Esophagus (tissue), 2 donors: ENCODE measurements around the gene OPRM1. TPM values are rescaled to one million over a fixed set of nuclear protein-coding genes. Genes with fewer than 3 reads are reported as not detected.

Experiments
- H3K27ac ChIP-seq, 2 donors: one replicate each; pipeline ENCODE4 v1.5.1; 2013; ENCODE audit warnings: low read depth in 2 of 2, mild to moderate bottlenecking in 2 of 2, inconsistent platforms in 1 of 2, low read length in 1 of 2, moderate library complexity in 1 of 2
- H3K27me3 ChIP-seq, 2 donors: one replicate each; pipeline ENCODE4 v1.6.1; 2013; ENCODE audit warnings: low read length in 2 of 2, control low read depth in 1 of 2, mild to moderate bottlenecking in 1 of 2; ENCODE audit not compliant: insufficient read depth in 2 of 2, control insufficient read depth in 1 of 2
- H3K36me3 ChIP-seq, 2 donors: one replicate each; pipeline ENCODE4 v1.6.1; 2013; ENCODE audit warnings: low read length in 1 of 2; ENCODE audit not compliant: control insufficient read depth in 2 of 2, insufficient read depth in 2 of 2
- H3K4me1 ChIP-seq, 2 donors: one replicate each; pipeline ENCODE4 v1.6.1; 2013; ENCODE audit warnings: low read length in 1 of 2; ENCODE audit not compliant: control insufficient read depth in 2 of 2, insufficient read depth in 2 of 2
- H3K4me3 ChIP-seq, 2 donors: one replicate each; pipeline ENCODE4 v1.5.1; 2013; ENCODE audit warnings: low read length in 2 of 2, mild to moderate bottlenecking in 2 of 2, low read depth in 1 of 2, moderate library complexity in 1 of 2
- H3K9me3 ChIP-seq, 2 donors: one replicate each; pipeline ENCODE4 v1.6.1; 2013; ENCODE audit warnings: mild to moderate bottlenecking in 2 of 2, low read depth in 1 of 2, low read length in 1 of 2, moderate library complexity in 1 of 2; ENCODE audit not compliant: control insufficient read depth in 2 of 2, insufficient read depth in 1 of 2
- WGBS, 2 donors: extraction: QIAGEN DNeasy Blood & Tissue Kit; methylation state at CpG; one replicate each; pipeline ENCODE4 v1.1.7; 2013; 5-methylcytosine and 5-hydroxymethylcytosine counted together
- polyA plus RNA-seq, 2 donors: library from polyadenylated mRNA; stranded (reverse); fragments of 200-250 nt; gene quantifications; one replicate each; pipeline ENCODE4 v1.2.3, GENCODE V29; 2013
- donor health status: healthy with polysubstance abuse.
- donor health status: Bipolar disorder and iron deficiency.

OPRM1 gene
- polyA plus RNA-seq, 2 donors: not detected

- H3K4me3 ChIP-seq: no peak overlapping the region
- no peaks in the 10 kb centered on the region for H3K27me3 ChIP-seq
- WGBS, 2 donors: 32 to 35% methylated on average over 11 of the region's 11 CpGs
- H3K9me3 ChIP-seq: no peaks in the 10 kb centered on the region
- H3K36me3 ChIP-seq: no peaks in the 10 kb centered on the region
- no peaks in the 10 kb centered on the region for H3K4me1 ChIP-seq
- no peak overlapping the region for H3K27ac ChIP-seq
Observed at GRCh38 chr6:154276810-154277628, 238.0 kb downstream of the OPRM1 start.

DNA sequence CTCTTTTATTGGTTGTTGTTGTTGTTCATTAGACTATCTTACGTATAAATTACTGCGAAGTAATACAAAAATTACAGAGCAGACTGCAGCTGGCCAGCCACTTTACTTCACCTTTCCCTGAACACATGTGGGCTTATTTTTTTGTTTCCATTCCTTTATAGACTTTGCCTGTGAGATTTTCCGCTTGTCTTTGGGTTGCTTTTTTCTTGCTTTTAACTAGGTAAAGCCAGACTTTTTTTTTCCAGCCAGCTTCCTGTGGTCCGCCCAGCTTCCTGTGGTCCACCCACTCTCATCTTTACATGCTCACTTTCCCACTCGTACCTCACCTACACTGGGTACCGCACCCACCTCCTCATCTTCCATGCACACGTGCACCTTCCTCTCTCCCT is 238.6 kb downstream of the OPRM1 start:
- no peaks in the 10 kb centered on the region for H3K27me3 ChIP-seq
- H3K4me1 ChIP-seq: no peaks in the 10 kb centered on the region
- no peaks in the 10 kb centered on the region for H3K36me3 ChIP-seq
- H3K27ac ChIP-seq: no peak overlapping the region
- H3K4me3 ChIP-seq: no peak overlapping the region
- H3K9me3 ChIP-seq: no peaks in the 10 kb centered on the region
- WGBS, 2 donors: 57 to 63% methylated on average over 7 of the region's 7 CpGs

DNA sequence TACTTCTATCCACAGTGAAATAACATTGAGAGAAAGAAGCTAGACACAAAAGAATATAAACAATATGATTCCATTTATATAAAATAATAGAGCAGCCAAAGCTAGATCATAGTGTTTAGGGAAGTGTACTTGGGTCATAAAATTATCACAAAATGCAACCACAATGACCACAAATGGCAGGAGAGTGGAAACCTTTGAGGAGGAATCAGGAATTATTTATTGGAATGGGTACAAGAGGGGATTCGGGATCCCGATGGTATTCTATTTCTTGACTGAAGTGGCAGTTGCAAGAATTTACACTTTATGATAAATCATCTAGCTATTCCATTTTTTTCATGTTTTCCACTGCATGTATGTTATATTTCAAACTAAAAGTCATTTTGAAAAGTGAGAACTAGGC is 241.5 kb downstream of the OPRM1 start:
- 67 to 73% methylated on average over 2 of the region's 2 CpGs for WGBS, 2 donors
- Histone ChIP-seq H3K4me3 (no peak overlapping the region), H3K4me1 (no peaks in the 10 kb centered on the region), H3K27me3 (no peaks in the 10 kb centered on the region), H3K36me3 (no peaks in the 10 kb centered on the region), H3K9me3 (no peaks in the 10 kb centered on the region), H3K27ac (no peak overlapping the region)

DNA sequence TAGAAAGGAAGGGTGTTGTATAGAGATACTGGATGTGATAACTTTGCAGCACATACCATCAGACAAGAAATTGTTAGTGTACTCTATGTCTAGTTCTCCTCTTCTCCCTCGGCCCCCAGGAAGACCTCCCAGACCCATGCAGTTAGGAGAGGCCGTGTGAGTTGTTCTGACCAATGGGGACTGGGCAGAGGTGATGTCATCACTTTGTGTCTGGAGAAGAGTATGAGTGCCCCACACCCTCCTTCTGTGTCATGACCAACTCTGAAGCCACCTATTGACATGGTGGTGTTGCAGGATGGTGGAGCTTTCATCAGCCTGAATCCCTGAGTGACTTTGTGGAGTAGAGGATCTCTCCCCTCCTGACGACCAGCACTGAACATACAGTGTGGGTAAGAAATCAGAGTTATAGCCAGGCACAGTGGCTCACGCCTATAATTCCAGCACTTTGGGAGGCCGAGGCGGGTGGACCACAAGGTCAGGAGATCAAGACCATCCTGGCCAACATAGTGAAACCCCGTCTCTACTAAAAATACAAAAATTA is 245.3 kb downstream of the OPRM1 start:
- 95 to 96% methylated on average over 7 of the region's 7 CpGs for WGBS, 2 donors
- Histone ChIP-seq H3K4me3 (no peak overlapping the region), H3K36me3 (no peaks in the 10 kb centered on the region), H3K27me3 (no peaks in the 10 kb centered on the region), H3K9me3 (no peaks in the 10 kb centered on the region), H3K4me1 (no peaks in the 10 kb centered on the region), H3K27ac (no peak overlapping the region)

GRCh38 chr6:154285826-154286225 is 246.8 kb downstream of the OPRM1 start:
- Histone ChIP-seq H3K9me3 (no peaks in the 10 kb centered on the region), H3K27me3 (no peaks in the 10 kb centered on the region), H3K36me3 (no peaks in the 10 kb centered on the region), H3K27ac (no peak overlapping the region), H3K4me1 (no peaks in the 10 kb centered on the region), H3K4me3 (no peak overlapping the region)
- WGBS, 2 donors: 58 to 66% methylated on average over 1 of the region's 1 CpG

- Histone ChIP-seq H3K36me3 (no peaks in the 10 kb centered on the region), H3K9me3 (no peaks in the 10 kb centered on the region), H3K4me1 (no peaks in the 10 kb centered on the region), H3K27ac (no peak overlapping the region), H3K4me3 (no peak overlapping the region), H3K27me3 (no peaks in the 10 kb centered on the region)
- WGBS, 2 donors: 88 to 91% methylated on average over 6 of the region's 6 CpGs
Observed at GRCh38 chr6:154289818-154290508, 250.9 kb downstream of the OPRM1 start.

DNA sequence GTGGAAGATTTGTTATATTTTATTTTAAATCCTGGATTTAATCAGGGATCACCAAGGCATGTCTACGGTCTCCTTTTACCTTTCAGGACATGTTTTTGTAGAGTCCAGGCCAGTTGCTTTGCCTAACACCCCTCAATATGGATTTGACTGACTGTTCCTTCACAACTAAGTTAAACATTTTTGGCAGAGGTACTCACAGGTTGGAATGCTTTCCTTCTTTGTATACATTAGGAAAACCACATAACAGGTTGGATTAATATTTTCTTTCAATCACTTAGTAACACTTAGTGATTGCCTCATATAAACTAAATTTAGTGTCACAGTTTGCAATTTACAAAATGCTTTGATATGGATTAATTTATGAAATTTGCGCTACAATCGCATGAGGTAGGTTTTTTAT is 253.0 kb downstream of the OPRM1 start:
- Histone ChIP-seq H3K27me3 (no peaks in the 10 kb centered on the region), H3K4me1 (peaks cover 0 to 7% of the 10 kb centered on the region in 2 donors), H3K27ac (no peak overlapping the region), H3K9me3 (no peaks in the 10 kb centered on the region), H3K36me3 (no peaks in the 10 kb centered on the region), H3K4me3 (no peak overlapping the region)
- WGBS, 2 donors: 58% methylated on average over 3 of the region's 3 CpGs

DNA sequence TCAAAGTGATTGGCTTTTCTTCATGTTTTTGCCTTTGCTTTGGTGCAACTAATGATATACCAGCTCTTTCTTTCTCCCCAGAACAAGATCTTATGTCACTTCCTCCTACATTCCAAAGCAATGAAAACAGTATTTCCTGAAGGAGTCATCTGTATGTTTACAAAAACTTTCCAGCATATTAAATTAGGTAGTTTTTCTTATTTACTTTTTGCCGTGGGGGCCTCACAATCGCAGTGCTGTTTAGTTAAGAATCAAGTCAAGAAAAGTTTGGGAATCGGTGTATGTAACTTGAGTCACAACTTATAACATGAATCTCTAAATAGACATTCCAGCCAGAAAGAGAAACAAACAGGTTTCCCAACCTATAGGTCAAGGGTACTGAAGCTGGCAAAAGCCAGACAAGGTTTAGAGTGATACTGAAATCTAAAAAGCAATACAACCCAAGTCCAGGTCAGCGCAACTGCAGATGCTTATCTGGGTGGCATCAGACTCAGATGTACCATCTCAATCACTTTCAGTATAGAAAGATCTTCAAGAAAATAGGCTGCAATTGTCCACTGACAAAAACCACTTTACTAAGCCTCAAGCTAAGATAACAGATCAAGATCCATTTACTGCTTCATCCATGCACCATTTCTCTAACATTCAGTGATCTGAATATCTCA is 253.9 kb downstream of the OPRM1 start:
- Histone ChIP-seq H3K4me1 (peaks cover 0 to 7% of the 10 kb centered on the region in 2 donors), H3K36me3 (no peaks in the 10 kb centered on the region), H3K27me3 (no peaks in the 10 kb centered on the region), H3K9me3 (no peaks in the 10 kb centered on the region), H3K27ac (peak overlapping the region in 1 of 2 donors; percentile 41), H3K4me3 (no peak overlapping the region)
- 54% methylated on average over 4 of the region's 4 CpGs for WGBS, 2 donors

- H3K4me1 ChIP-seq: peaks cover 0 to 7% of the 10 kb centered on the region in 2 donors
- no peak overlapping the region for H3K4me3 ChIP-seq
- H3K27me3 ChIP-seq: no peaks in the 10 kb centered on the region
- no peak overlapping the region for H3K27ac ChIP-seq
- no peaks in the 10 kb centered on the region for H3K9me3 ChIP-seq
- WGBS, 2 donors: 60 to 64% methylated on average over 4 of the region's 4 CpGs
- H3K36me3 ChIP-seq: no peaks in the 10 kb centered on the region
Observed at GRCh38 chr6:154295733-154296132, 256.7 kb downstream of the OPRM1 start.
